OCI-M1 (cell line): ENCODE data around the gene PRPF19.

Experiments
- DNase-seq: peaks from one replicate; lab custom pipeline; 2025; lab: John Stamatoyannopoulos, UW

The PRPF19 gene

GRCh38 chr11:60858731-60859464 is 47.5 kb downstream of the PRPF19 start:
- no peak for DNase-seq

- DNase-seq = no peak
Measured at GRCh38 chr11:60858236-60858635, 48.1 kb downstream of the PRPF19 start.

- no peak for DNase-seq
Measured at GRCh38 chr11:60857378-60858232, 48.8 kb downstream of the PRPF19 start.

DNA sequence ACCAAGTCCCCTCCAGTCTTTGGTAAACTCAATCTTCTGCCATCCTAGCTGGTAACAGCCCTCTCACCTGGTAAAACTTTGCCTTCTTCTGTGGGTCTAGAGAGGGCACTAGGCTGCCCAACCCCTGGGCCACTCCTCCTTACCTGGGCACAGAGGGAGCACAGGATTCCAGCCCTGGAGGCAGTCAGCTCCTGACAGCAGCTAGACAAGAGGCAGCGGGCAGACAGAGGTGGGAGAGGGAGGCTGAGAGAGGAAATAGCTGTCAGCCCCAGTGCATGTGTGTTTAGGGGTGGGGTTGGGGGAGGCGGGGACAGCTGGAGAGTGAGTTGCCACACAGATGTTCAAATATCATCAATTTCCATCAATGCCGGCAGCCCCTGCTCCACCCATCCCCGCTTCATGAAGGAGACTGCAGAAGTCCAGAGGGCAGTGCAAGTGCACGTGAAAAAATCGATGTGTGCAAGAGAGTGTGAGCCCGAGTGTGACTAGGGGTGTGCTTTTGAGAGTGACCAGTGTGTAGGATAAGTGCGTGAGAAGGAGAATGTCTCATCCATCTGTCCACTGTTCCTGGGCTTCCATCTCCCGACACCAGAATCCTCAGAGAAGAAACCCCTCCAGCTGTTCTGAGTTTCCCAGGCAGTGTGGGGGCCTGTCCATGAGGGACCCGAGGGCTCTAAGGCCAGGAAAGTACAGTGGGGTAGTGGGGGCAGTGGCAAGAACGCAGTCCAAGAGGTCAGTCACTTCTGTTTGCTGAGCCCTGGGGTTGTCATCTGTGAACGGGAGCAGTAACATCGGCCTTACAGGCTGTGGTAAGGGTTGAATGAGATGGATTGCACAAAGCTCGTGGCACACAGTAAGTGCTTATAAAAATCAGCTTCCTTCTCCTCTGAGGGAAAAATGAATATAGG is 50.4 kb downstream of the PRPF19 start, which contains the start of gene PTGDR2:
Gene PTGDR2, minus strand, starts transcription at position 225 of the 908 bp plus-strand sequence. CDS start 2,228 bp downstream, outside the sequence.
- peak; percentile 33 for DNase-seq

DNA sequence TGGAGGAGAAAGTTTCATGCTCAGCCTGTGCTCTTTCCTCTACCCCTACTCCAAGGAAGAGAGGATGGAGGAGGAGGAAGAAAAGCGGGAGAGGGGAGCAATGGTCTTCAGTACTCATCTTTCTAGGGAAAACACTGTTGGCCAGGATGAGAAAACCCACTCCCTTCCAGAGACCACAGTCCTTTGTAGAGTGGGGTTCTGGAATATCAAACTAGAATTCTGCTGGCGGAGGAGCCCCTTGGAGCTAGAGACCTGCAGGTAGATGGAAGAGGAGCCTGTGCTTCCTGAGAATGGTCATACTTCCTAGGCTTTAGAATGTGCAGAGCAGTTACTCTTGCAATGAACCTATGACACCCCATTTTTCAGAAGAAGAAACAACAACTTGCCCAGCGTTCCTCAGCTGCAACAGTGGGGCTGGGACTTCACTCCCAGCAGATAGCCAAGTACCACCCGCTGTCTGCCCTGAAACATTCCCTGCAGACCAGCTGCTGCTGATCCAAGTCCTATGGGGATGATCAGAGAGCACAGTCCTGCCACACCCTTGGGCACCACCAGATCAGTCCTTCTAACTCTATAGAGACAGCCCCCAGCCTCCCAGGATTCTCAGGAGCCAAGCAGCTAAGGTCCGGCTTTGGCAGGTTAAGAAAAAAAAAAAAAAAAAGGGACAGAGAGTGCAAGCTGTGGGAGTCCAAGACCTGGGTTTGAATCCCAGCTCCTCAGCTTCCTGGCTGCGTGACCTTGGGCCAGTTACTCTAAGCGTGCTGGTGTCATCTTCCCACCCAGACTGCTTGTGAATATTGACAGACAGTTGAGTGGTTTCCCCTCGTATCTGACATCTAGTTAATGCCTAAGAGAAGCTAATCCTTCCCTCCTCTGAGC is 51.3 kb downstream of the PRPF19 start:
- peak; percentile 29 for DNase-seq

DNA sequence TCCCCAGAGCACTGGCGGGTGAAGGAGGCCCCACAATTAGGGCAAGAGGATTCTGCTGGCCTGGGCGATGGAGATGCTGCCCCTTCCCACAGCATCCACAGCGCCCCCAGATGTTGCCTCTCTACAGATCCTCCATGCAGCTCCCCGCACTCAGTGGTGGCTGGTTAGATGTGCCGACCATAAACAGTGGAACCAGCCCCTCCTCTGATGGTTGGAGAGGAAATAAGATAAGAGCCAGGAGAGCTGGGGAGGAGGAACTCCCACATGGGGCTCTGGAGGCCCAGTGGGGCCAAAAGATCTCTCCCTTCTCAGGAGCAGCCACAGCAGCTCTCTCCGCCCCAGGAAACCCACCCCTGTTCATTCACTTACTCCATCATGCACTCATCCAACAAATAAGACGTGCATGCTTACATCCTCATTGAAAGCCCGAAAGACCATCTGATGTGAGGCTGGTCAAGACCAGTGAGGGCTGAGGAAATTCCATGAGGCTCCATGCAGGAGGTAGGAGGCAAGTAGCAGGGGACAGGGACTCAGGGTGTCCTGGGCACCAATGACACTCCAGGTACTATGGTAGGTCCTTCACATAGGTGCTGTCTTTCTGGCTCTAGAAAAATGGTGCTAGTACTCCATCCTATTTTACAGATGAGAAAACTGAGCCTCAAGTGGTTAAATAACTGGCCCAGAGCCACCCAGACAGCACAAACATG is 52.1 kb downstream of the PRPF19 start:
- DNase-seq = peak; percentile 82

DNA sequence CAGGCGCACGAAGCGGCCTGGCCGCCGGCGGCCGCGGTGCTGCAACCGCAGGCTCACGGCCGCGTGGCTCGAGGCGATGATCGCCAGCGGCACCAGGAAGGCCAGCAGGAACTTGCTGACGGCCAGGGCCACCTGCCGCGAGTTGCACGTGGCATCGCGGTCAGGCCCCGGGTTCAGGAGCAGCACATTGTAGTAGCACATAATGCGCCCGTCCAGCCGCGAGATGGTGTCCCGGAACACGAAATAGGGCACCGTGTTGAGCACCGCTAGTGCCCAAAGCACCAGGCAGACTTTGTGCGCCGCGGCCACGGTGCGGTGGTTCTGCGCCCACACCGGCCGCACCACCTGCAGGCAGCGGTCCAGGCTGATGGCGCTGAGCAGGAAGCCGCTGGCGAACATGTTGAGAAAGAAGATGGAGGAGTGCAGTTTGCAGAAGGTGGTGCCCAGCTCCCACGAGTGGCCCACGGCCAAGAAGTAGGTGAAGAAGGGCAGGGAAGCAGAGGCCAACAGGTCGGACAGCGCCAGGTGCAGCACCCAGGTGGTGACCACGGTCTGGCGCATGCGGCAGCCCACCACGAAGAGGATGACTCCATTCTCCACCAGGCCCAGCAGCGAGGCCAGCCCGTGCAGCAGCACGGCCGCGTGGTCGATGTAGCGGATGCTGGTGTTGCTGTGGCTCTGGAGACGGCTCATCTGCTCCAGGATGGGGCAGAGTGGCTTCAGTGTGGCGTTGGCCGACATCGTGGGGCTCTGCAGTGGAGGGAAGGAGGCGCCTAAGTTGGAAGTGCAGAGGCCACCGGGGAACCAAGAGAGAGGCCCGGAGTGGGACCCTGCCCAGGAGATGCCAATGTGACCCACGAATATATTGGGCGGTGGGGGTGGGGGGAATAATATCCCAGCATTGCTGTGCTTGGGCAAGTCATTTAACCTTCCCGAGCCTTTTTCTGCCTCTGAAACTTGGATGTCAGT is 53.1 kb downstream of the PRPF19 start:
- DNase-seq = no peak

DNA sequence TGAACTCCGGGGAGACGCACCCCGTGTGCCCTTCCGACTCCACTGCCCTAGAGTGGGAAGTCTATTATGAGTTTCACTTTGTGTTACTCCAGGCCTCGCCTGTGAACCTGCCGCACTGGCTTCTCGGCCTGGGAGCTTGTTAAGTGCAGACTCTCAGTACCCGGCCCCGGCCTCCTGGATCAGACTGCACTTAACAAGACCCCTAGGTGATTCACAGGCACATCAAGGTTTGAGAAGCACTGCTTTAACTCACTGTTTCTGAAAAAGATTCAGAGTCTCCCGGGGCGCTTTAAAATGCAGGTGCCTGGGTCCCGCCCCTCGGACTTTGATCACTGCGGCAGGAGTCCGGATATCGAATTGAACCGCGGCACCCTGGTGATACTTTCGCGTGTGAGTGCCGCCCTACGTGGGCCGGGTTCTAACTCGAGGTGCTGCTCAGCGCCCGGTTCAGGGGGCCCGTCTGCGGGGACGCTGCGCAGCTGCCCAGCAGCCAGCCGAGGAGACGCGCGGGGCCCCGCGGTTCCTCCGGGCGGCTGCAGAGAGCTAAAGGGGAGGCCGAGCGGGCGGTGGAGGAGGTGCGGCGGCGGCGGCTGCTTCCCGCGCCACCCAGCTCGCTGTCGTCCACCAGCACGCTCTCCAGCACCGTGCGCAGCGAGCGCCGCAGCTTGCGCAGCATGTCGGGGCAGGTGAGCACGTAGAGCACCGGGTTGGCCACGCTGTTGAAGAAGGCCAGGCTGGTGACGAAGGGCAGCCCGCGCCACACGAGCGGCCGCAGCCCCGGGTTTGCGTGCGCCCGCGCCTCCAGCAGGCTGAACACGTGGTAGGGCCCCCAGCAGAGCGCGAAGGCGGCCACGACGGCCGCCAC is 54.0 kb downstream of the PRPF19 start:
- no peak for DNase-seq

GRCh38 chr11:60851327-60852104 is 54.9 kb downstream of the PRPF19 start:
- DNase-seq = no peak

DNA sequence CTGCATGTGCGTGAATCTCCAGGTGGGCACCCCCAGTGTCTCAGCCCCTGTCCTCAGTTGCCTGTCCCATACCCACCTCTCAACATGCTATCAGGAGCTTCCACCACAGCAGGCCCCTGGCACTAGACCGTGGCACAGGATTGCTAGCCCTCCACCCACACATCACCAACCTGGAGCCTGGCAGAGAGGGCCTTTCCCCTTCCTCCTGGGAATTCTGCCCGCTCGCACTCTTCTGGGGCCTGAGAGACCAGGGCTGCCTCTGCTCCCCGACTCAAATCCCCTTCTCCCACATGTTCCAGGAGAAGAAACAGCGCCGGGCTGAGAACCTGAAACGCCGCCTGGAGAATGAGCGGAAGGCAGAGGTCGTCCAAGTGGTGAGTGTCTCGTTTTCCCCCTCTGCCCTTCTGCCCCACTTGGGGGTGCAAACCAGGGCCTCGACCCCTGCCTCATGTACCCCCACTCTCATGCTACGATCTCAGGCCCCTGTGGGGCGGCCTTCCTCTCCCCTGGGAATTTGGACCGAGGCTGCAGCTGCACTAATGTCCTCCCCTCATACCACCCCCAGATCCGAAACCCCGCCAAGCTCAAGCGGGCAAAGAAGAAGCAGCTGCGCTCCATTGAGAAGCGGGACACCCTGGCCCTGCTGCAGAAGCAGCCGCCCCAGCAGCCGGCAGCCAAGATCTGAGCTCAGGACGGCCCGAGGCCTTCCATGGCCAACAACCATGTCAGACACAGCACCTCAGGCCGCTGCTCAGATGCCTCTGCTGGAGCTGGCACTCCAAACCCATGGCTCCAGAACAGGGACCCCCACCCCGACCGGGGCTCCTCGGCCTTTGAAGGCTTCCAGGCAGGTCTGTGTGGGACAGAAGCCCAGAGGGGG is 56.5 kb downstream of the PRPF19 start:
- no peak for DNase-seq

GRCh38 chr11:60848714-60849151 is 57.7 kb downstream of the PRPF19 start:
- DNase-seq = no peak

DNA sequence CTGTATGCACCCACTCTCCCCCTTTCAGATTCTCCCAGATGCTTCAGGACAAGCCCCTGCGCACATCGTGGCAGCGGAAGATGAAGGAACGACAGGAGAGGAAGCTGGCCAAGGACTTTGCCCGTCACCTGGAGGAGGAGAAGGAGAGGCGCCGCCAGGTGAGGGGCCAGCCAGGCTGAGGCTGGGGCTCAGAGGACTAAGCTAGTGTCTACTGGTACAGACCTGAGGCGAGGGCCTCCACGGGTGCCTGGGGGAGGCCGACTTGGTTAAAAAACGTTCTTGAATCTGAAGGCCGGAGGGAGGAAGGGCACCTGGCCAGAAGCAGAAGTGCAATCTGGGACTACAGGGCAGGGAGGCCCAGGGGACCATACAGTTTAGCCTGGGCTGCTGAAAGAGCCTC is 58.5 kb downstream of the PRPF19 start:
- DNase-seq = no peak

GRCh38 chr11:60847281-60847680 is 59.1 kb downstream of the PRPF19 start:
- no peak for DNase-seq

DNA sequence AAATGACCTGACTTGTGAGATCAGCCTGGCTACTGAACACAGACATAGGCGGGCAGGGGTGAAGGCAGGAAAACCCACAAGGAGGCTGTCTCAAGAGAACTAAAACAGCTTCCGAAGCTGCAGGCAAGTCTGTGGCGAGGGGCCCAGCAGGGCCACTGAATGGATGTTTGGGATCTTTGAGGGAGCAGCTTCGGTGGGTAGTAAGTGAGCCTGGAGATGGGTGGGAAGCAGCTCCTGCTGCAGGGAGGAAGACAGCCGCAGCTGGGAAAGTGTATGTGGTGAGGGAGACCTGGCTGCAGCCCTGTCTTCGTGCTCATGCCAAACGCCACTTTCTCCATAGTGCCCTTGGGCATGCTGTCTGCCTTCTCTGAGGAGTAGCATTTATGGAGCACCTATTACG is 61.0 kb downstream of the PRPF19 start:
- no peak for DNase-seq

DNA sequence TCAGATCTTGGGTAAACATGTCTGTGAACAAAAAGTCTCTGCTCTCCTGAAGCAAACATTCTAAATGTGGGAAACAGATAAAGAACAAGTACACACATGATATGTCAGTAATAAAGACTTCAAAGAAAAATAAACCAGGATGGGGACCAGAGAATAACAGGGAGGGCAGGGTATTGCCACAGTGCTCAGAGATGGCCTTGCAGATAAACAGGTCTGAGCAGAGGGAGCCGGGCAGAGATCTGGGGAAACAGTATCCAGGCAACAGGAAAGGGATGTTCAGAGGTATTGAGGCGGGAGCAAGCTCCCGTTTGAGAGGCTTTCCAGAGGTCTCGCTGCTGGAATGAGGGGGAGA is 61.5 kb downstream of the PRPF19 start:
- DNase-seq = no peak

DNA sequence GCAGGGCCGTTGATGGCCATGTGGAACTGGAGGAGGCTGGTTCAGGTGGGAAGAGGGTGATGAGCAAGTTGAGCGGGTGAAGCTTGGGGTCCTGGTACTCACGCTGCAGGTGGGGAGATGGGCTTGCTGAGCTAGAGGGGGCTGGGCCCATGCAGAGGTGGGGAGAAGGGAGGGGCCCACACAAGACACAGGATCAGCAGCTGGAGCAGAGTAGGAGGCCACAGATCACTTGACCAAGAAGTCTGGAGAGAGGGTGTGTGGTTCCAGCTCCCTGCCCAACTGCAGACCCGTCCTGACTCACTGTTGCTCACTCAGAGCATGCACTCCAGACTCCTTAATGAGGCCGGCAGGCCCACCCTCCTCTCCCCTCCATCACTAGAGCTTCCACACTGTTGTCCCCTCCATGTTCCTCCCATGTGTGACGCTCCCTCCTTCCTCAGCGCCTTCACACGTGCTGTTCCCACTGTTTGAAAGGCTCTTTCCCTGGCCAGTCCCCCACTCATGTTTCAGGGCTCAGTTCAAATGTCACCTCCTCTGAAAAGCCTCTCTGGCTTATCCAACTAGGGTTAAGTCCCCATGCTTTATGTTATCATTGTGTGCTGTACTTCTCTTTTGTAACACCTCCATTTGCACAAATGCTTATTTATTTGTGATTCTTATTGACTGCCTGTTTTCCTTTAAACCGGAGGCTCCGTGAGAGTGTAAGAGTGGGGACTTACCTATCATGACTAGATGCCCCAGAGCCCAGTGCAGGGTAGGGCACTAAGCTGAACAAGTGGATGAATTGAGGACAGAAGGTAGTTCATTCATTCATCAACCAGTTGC is 62.1 kb downstream of the PRPF19 start:
- no peak for DNase-seq
